VCaP (cell line): Measurements from ENCODE around the gene AHCYL2.
A peak's percentile ranks its signal among the peaks of the same experiment; 100 is the strongest.
"Not testable (repeated sequence)": the region's sequence is repeated elsewhere in the genome, so short reads cannot be mapped to it uniquely, and the experiment has no call there.

Experiments used
- H3K27ac ChIP-seq: fragments of 450-650 bp; 2 replicates; pipeline ENCODE4 v1.5.1; 2017
- CTCF ChIP-seq: fragments of 450-650 bp; conservative IDR thresholded peaks from 2 replicates; pipeline ENCODE4 v1.5.1; 2017; ENCODE audit warnings: mild to moderate bottlenecking, moderate library complexity

Gene AHCYL2

DNA sequence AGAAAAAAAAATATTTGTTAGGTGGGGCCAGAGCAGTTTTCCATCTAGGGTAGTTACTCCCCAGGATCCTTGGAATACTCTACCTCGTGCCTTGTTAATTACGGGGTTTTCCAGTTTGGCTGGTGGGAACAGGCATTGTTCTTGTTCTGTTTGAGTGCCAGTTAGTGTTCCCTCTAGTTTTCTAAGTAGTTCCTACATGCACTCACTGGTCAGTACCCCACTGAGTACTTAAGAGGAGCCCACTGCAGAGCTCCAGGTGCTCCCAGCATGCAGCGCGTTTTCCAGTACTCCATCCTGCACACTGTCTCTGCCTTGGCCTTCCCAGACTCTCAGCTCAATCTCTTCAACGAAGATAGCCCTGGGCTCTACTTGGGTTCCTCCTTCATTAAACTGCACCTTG lies 58.0 kb downstream of the AHCYL2 start:
- TF ChIP-seq CTCF: no peak

GRCh38 chr7:129283936-129284335 lies 59.1 kb downstream of the AHCYL2 start:
- no peak for TF ChIP-seq CTCF

More for the DNA sequence above, 58.0 kb downstream of the AHCYL2 start:
- peak overlapping the region; percentile 84 for H3K27ac ChIP-seq

GRCh38 chr7:129285111-129285510 lies 60.3 kb downstream of the AHCYL2 start:
- TF ChIP-seq CTCF: no peak
- H3K27ac ChIP-seq: peak overlapping the region; percentile 84

More at GRCh38 chr7:129283936-129284335, 59.1 kb downstream of the AHCYL2 start:
- peak overlapping the region; percentile 84 for H3K27ac ChIP-seq

DNA sequence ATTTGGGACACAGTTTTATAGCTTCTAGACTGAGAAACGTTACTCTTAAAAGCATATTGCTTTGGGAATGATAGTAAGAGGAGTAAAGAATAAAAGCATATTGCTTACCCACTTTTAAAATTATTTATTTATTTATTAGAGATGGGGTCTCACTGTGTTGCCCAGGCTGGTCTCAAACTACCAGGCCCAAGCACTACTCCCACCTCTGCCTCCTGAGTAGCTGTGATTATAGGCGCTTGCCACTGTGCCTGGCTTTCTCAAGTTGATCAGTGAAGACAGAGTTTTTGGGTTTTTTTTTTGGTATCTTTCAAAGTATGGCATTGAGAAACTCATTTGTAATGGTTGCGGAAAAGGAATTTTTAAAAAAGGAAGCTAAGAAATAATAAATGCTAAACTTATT lies 68.0 kb downstream of the AHCYL2 start:
- no peak overlapping the region for H3K27ac ChIP-seq
- TF ChIP-seq CTCF: no peak

DNA sequence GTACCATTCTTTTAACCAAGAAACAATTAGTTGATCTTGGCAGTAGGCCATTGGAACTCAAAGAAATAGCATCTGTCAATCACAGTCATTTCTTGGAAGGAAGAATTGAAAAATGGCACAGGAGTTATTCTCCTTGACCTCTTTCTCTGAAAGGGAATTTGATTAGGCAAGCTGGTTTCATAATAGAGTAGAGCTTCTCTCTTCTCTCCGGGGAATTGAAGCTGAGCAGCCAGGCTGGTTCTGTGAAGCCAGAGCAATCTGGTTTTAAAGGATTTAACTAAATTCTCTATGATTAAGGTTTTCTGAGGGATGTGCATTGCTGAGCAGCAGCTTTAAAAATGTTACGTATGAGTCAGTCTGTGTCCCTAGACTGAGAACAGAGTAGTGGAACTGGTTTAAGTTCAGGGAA lies 70.2 kb downstream of the AHCYL2 start:
- H3K27ac ChIP-seq: peak overlapping the region; percentile 47
- TF ChIP-seq CTCF: no peak

GRCh38 chr7:129298268-129298893 lies 73.6 kb downstream of the AHCYL2 start:
- no peak overlapping the region for H3K27ac ChIP-seq
- peak; percentile 91 for TF ChIP-seq CTCF

GRCh38 chr7:129299889-129300288 lies 75.1 kb downstream of the AHCYL2 start:
- no peak overlapping the region for H3K27ac ChIP-seq
- TF ChIP-seq CTCF: no peak

DNA sequence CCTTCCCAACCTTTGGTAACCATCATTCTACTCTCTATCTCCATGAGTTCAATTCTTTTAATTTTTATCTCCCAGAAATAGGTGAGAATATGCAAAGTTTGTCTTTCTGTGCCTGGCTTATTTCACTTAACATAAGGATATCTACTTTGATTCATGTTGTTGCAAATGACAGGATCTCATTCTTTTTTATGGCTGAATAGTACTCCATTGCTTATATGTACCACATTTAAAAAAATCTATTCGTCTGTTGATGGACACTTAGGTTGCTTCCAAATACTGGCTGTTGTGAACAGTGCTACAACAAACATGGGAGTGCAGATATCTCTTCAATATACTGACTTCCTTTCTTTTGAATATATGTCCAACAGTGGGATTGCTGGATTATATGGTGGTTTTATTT lies 75.5 kb downstream of the AHCYL2 start:
- H3K27ac ChIP-seq: not testable (repeated sequence)
